Common myeloid progenitor, CD34-positive (primary cell): Measurements from ENCODE around the gene ZNF423.
A peak's percentile ranks its signal among the peaks of the same experiment; 100 is the strongest.
"Not testable (repeated sequence)": the region's sequence is repeated elsewhere in the genome, so short reads cannot be mapped to it uniquely, and the experiment has no call there.

Experiments used
- CTCF ChIA-PET: fragments of 350-600 bp; sonication (Branson Sonifier 250); formaldehyde crosslinking; loops from one replicate; lab custom pipeline; 2021; ENCODE audit warnings: antibody characterized with exemption; lab: Charles Lee
- POLR2A ChIA-PET: fragments of 350-600 bp; sonication (Branson Sonifier 250); formaldehyde crosslinking; loops from one replicate; lab custom pipeline; 2021; ENCODE audit warnings: antibody characterized with exemption; lab: Charles Lee
- DNase-seq, 3 donors: peaks; one replicate each; pipeline versions ENCODE4 v3.0.0 to v3.0.0-alpha.2; 2013
- H3K27ac ChIP-seq, 2 experiments: 1 replicate in 1 of 2; 2 replicates in 1 of 2; pipeline ENCODE4 v1.7.0; 2013; ENCODE audit warnings: inconsistent platforms in 2 of 2, low read length in 2 of 2, mild to moderate bottlenecking in 2 of 2, low read depth in 1 of 2, moderate library complexity in 1 of 2; ENCODE audit not compliant: severe bottlenecking in 2 of 2, insufficient read depth in 1 of 2, poor library complexity in 1 of 2
- H3K27me3 ChIP-seq, 5 experiments: replicated peaks in 2 of 5; 1 replicate in 3 of 5; 2 replicates in 2 of 5; pipeline versions ENCODE4 v1.6.1 to v1.7.0; 2013; ENCODE audit warnings: low read length in 4 of 5, mild to moderate bottlenecking in 2 of 5, moderate library complexity in 2 of 5, inconsistent platforms in 1 of 5; ENCODE audit not compliant: insufficient read depth in 5 of 5, control insufficient read depth in 4 of 5
- H3K36me3 ChIP-seq, 4 experiments: 1 replicate in 2 of 4; 2 replicates in 2 of 4; pipeline versions ENCODE4 v1.6.1 to v1.7.0; 2013; ENCODE audit warnings: low read length in 3 of 4, control low read depth in 1 of 4, mild to moderate bottlenecking in 1 of 4; ENCODE audit not compliant: control insufficient read depth in 4 of 4, insufficient read depth in 4 of 4
- H3K4me1 ChIP-seq, 4 experiments: 1 replicate in 3 of 4; 2 replicates in 1 of 4; pipeline versions ENCODE4 v1.6.1 to v1.7.1; 2013; ENCODE audit warnings: low read length in 3 of 4, mild to moderate bottlenecking in 3 of 4, control low read depth in 1 of 4, inconsistent platforms in 1 of 4, moderate library complexity in 1 of 4; ENCODE audit not compliant: control insufficient read depth in 4 of 4, insufficient read depth in 4 of 4; ENCODE audit errors: control extremely low read depth in 1 of 4
- H3K4me3 ChIP-seq, 7 experiments: 1 replicate in 4 of 7; 2 replicates in 3 of 7; pipeline versions ENCODE4 v1.5.1 to v1.7.0; 2013; ENCODE audit warnings: mild to moderate bottlenecking in 7 of 7, low read length in 6 of 7, moderate library complexity in 6 of 7, inconsistent platforms in 2 of 7, low read depth in 2 of 7, control low read depth in 1 of 7; ENCODE audit not compliant: insufficient read depth in 4 of 7, control insufficient read depth in 1 of 7; ENCODE audit errors: extremely low read depth in 1 of 7
- H3K9me3 ChIP-seq, 5 experiments: 1 replicate in 4 of 5; 2 replicates in 1 of 5; pipeline versions ENCODE4 v1.6.1 to v1.7.1; 2013; ENCODE audit warnings: low read length in 4 of 5, mild to moderate bottlenecking in 2 of 5, inconsistent platforms in 1 of 5, low read depth in 1 of 5, moderate library complexity in 1 of 5; ENCODE audit not compliant: control insufficient read depth in 4 of 5, insufficient read depth in 2 of 5; ENCODE audit errors: control extremely low read depth in 1 of 5
- WGBS: methylation state at CpG from one replicate; pipeline ENCODE4 v1.1.5; 2013; ENCODE audit not compliant: insufficient coverage; 5-methylcytosine and 5-hydroxymethylcytosine counted together

The ZNF423 gene

GRCh38 chr16:49881890-49882289 is 26.0 kb upstream of the ZNF423 start:
- no peak overlapping the region for H3K4me3 ChIP-seq
- no peaks in the 10 kb centered on the region for H3K36me3 ChIP-seq
- WGBS = 96% methylated on average over 7 of the region's 7 CpGs
- H3K4me1 ChIP-seq = peaks cover 0 to 1% (median 0%) of the 10 kb centered on the region in 4 experiments
- no peak for DNase-seq
- no peak overlapping the region for H3K27ac ChIP-seq
- ChIA-PET CTCF (interaction anchor here (1.2 to 9.0 kb wide), 2 partner anchors 9 to 25 kb away, joined by 3 to 47 read pairs; no protein-coding TSS in a partner anchor), POLR2A (no interaction called here)
- no peaks in the 10 kb centered on the region for H3K9me3 ChIP-seq
- peaks cover 0 to 11% (median 0%) of the 10 kb centered on the region in 5 experiments for H3K27me3 ChIP-seq

GRCh38 chr16:49878540-49878939 is 22.6 kb upstream of the ZNF423 start:
- CTCF ChIA-PET = interaction anchor here (1.5 to 9.0 kb wide), 3 partner anchors 12 to 271 kb away, joined by 6 to 47 read pairs (median 7); no protein-coding TSS in a partner anchor
- peaks cover 0 to 25% (median 7%) of the 10 kb centered on the region in 5 experiments for H3K27me3 ChIP-seq
- POLR2A ChIA-PET, H3K9me3 ChIP-seq, H3K36me3 ChIP-seq, H3K4me1 ChIP-seq, H3K27ac ChIP-seq, H3K4me3 ChIP-seq, DNase-seq: not testable (repeated sequence)
- no CpG with 5 or more reads among the region's 3 CpGs for WGBS

- 2% methylated on average over 18 of the region's 22 CpGs for WGBS
- H3K27ac ChIP-seq = no peak overlapping the region
- peak in 2 of 3 donors; percentile 58 to 61 for DNase-seq
- ChIA-PET CTCF (interaction anchor here (0.6 to 9.0 kb wide), 15 partner anchors 9 to 453 kb away, joined by 3 to 47 read pairs (median 3); partner anchors contain the start of gene ZNF423), POLR2A (interaction anchor here (1.5 kb wide), 1 partner anchor 19 kb away, joined by 5 read pairs; no protein-coding TSS in a partner anchor)
- peaks cover 0 to 25% (median 7%) of the 10 kb centered on the region in 5 experiments for H3K27me3 ChIP-seq
- peaks cover 0 to 6% (median 2%) of the 10 kb centered on the region in 4 experiments for H3K4me1 ChIP-seq
- H3K4me3 ChIP-seq = peak overlapping the region in 1 of 7 experiments; percentile 42
- H3K9me3 ChIP-seq = no peaks in the 10 kb centered on the region
- H3K36me3 ChIP-seq = no peaks in the 10 kb centered on the region
Observed at GRCh38 chr16:49876716-49877129, 20.8 kb upstream of the ZNF423 start.

- Histone ChIP-seq H3K4me1 (peaks cover 0 to 6% (median 2%) of the 10 kb centered on the region in 4 experiments), H3K4me3 (peak overlapping the region in 1 of 7 experiments; percentile 42), H3K36me3 (no peaks in the 10 kb centered on the region), H3K9me3 (no peaks in the 10 kb centered on the region), H3K27ac (no peak overlapping the region), H3K27me3 (peaks cover 0 to 25% (median 7%) of the 10 kb centered on the region in 5 experiments)
- DNase-seq = peak in 1 of 3 donors; percentile 21
- POLR2A ChIA-PET = interaction anchor here (1.5 kb wide), 1 partner anchor 18 kb away, joined by 5 read pairs; no protein-coding TSS in a partner anchor
- CTCF ChIA-PET = interaction anchor here (0.6 to 9.0 kb wide), 14 partner anchors 9 to 434 kb away, joined by 3 to 47 read pairs (median 3); partner anchors contain the start of gene ZNF423
- WGBS = 39% methylated on average over 21 of the region's 45 CpGs
Observed at GRCh38 chr16:49875806-49876715, 20.1 kb upstream of the ZNF423 start.

GRCh38 chr16:49874613-49875237 is 18.8 kb upstream of the ZNF423 start:
- Histone ChIP-seq H3K4me1 (peaks cover 0 to 6% (median 2%) of the 10 kb centered on the region in 4 experiments), H3K9me3 (no peaks in the 10 kb centered on the region), H3K36me3 (no peaks in the 10 kb centered on the region), H3K27me3 (peaks cover 0 to 25% (median 7%) of the 10 kb centered on the region in 5 experiments), H3K4me3 (no peak overlapping the region), H3K27ac (no peak overlapping the region)
- WGBS = no CpG with 5 or more reads among the region's 1 CpG
- no peak for DNase-seq
- CTCF ChIA-PET = interaction anchor here (1.1 to 9.0 kb wide), 5 partner anchors 9 to 17 kb away, joined by 3 to 47 read pairs (median 7); partner anchors contain the start of gene ZNF423
- POLR2A ChIA-PET = no interaction called here

- WGBS = 100% methylated on average over 3 of the region's 5 CpGs
- H3K9me3 ChIP-seq, POLR2A ChIA-PET, H3K27ac ChIP-seq, H3K4me3 ChIP-seq, DNase-seq, H3K36me3 ChIP-seq, H3K4me1 ChIP-seq: not testable (repeated sequence)
- CTCF ChIA-PET = interaction anchor here (1.0 to 1.1 kb wide), 2 partner anchors 13 to 14 kb away, joined by 4 read pairs; no protein-coding TSS in a partner anchor
- peaks cover 0 to 14% (median 0%) of the 10 kb centered on the region in 5 experiments for H3K27me3 ChIP-seq
Observed at GRCh38 chr16:49871824-49872223, 15.9 kb upstream of the ZNF423 start.
